ENCODE data around the gene UPK1B. TPM values are rescaled to one million over a fixed set of nuclear protein-coding genes. Genes with fewer than 3 reads are reported as not detected.

The UPK1B gene
- polyA plus RNA-seq, 2 of the 4 experiments (the other 2 are of a cell fraction) = 7.1 to 36.7 TPM

GRCh38 chr3:119140466-119140865, 32.9 kb upstream of the UPK1B start:
- 98% methylated on average over 5 of the region's 5 CpGs for WGBS (ENCODE audit: missing lambda C conversion rate)
- no peak overlapping the region for H3K27ac ChIP-seq
- H3K4me2 ChIP-seq = no peak overlapping the region
- FAIRE-seq (no peak), DNase-seq (ENCODE audit: low read depth in 1 of 2, low spot score in 1 of 2) (no peak), ATAC-seq (no peak)
- TF ChIP-seq EHF (CRISPR knock-in tag; IDR thresholded peaks at IDR 0.05) = no peak
- no peak overlapping the region for H3K4me3 ChIP-seq
- H3K4me1 ChIP-seq = peaks cover 6% of the 10 kb centered on the region
- CTCF ChIA-PET = no interaction called here
- H3K9me3 ChIP-seq = peaks cover 3% of the 10 kb centered on the region; the same call in 1 of the 3 replicates
- POLR2A ChIA-PET = no interaction called here

- CTCF ChIA-PET = interaction anchor here (0.7 to 7.0 kb wide), 13 partner anchors 9 to 155 kb away, joined by 3 to 60 read pairs (median 4); partner anchors contain the start of gene B4GALT4
Measured at GRCh38 chr3:119145128-119145499, 28.3 kb upstream of the UPK1B start.

GRCh38 chr3:119145500-119146167, 27.8 kb upstream of the UPK1B start, which contains the start of gene TEX55:
Gene TEX55, plus strand, starts transcription at chr3:119146165. Its CDS starts 25 bp downstream, at chr3:119146190.
- FAIRE-seq = peak; percentile 78
- TF ChIP-seq SMC3 (IDR thresholded peaks at IDR 0.05) = peak; percentile 84
- no peak for TF ChIP-seq ZFP36 (IDR thresholded peaks at IDR 0.05; ENCODE audit: borderline replicate concordance, partially characterized antibody)
- TF ChIP-seq TP53 (CRISPR knock-in tag; IDR thresholded peaks at IDR 0.05) = no peak
- peak; percentile 82 for TF ChIP-seq MAX (IDR thresholded peaks at IDR 0.05)
- TF ChIP-seq FOSL2 (IDR thresholded peaks at IDR 0.05) = no peak
- no peak for TF ChIP-seq FOSL2 (CRISPR knock-in tag; IDR thresholded peaks at IDR 0.05)
- TF ChIP-seq RAD21 (conservative IDR thresholded peaks at IDR 0.05 in 1 of 2, IDR thresholded peaks at IDR 0.05 in 1 of 2) = peak; percentile 78 to 82
- TF ChIP-seq RNF2 (IDR thresholded peaks at IDR 0.05; ENCODE audit: borderline replicate concordance, low read depth) = no peak
- no peak for TF ChIP-seq RARB (CRISPR knock-in tag; IDR thresholded peaks at IDR 0.05)
- no peak for TF ChIP-seq NFE2L2 (conservative IDR thresholded peaks at IDR 0.05; ENCODE audit: low read length)
- peak; percentile 92 for TF ChIP-seq E2F6 (IDR thresholded peaks at IDR 0.05; ENCODE audit: borderline replicate concordance, low read depth)
- TF ChIP-seq USF2 (IDR thresholded peaks at IDR 0.05) = peak; percentile 30; the same call in 1 of the 2 replicates
- peak; percentile 63 for TF ChIP-seq CTCF (IDR thresholded peaks at IDR 0.05)
- POLR2A ChIA-PET = no interaction called here
- Histone ChIP-seq H3K4me1 (peaks cover 33% of the 10 kb centered on the region), H3K9me3 (no peaks in the 10 kb centered on the region), H3K4me3 (no peak within 1 kb of the TSS), H3K4me2 (no peak within 1 kb of the TSS), H3K27ac (peak within 1 kb of the TSS; percentile 63 to 75)
- CTCF ChIA-PET = interaction anchor here (0.8 to 7.0 kb wide), 24 partner anchors 9 to 154 kb away, joined by 3 to 60 read pairs (median 4); partner anchors contain the start of gene B4GALT4
- ATAC-seq = peak; percentile 86 to 90
- 81% methylated on average over 15 of the region's 23 CpGs for WGBS (ENCODE audit: missing lambda C conversion rate)
- DNase-seq (ENCODE audit: low read depth in 1 of 2, low spot score in 1 of 2) = peak; percentile 54 to 77

More at GRCh38 chr3:119145128-119145499, 28.3 kb upstream of the UPK1B start:
- no peak overlapping the region for H3K4me2 ChIP-seq
- TF ChIP-seq POLR2AphosphoS2 (conservative IDR thresholded peaks at IDR 0.05; ENCODE audit: low read length) (no peak), HOXB5 (CRISPR knock-in tag; IDR thresholded peaks at IDR 0.05) (no peak), PBX3 (IDR thresholded peaks at IDR 0.05) (no peak), ZFP36 (IDR thresholded peaks at IDR 0.05; ENCODE audit: borderline replicate concordance, partially characterized antibody) (no peak), MAFK (IDR thresholded peaks at IDR 0.05; ENCODE audit: partially characterized antibody) (no peak), E2F6 (IDR thresholded peaks at IDR 0.05; ENCODE audit: borderline replicate concordance, low read depth) (no peak), ATOH8 (CRISPR knock-in tag; IDR thresholded peaks at IDR 0.05; ENCODE audit: low read depth) (no peak), HDAC2 (IDR thresholded peaks at IDR 0.05) (no peak), FOSL2 (IDR thresholded peaks at IDR 0.05) (no peak), FOSL2 (CRISPR knock-in tag; IDR thresholded peaks at IDR 0.05) (no peak), RARB (CRISPR knock-in tag; IDR thresholded peaks at IDR 0.05) (no peak), EP300 (IDR thresholded peaks at IDR 0.05) (no peak), MAX (IDR thresholded peaks at IDR 0.05) (no peak), FOSB (CRISPR knock-in tag; IDR thresholded peaks at IDR 0.05) (no peak)
- H3K4me1 ChIP-seq = peaks cover 31% of the 10 kb centered on the region
- POLR2A ChIA-PET = interaction anchor here (1.5 kb wide), 1 partner anchor 96 kb away, joined by 5 read pairs; the partner anchor contains the start of gene B4GALT4
- DNase-seq (ENCODE audit: low read depth in 1 of 2, low spot score in 1 of 2) (no peak), ATAC-seq (peak; percentile 21 to 44; a peak in 3 of 6 replicates), FAIRE-seq (no peak)
- no peaks in the 10 kb centered on the region for H3K9me3 ChIP-seq
- H3K4me3 ChIP-seq = no peak overlapping the region
- peak overlapping the region; percentile 63 to 75; a peak in 5 of 6 replicates for H3K27ac ChIP-seq
